ENCODE data around the gene LINGO1. TPM values are rescaled to one million over a fixed set of nuclear protein-coding genes. Genes with fewer than 3 reads are reported as not detected.

The LINGO1 gene, protein sequence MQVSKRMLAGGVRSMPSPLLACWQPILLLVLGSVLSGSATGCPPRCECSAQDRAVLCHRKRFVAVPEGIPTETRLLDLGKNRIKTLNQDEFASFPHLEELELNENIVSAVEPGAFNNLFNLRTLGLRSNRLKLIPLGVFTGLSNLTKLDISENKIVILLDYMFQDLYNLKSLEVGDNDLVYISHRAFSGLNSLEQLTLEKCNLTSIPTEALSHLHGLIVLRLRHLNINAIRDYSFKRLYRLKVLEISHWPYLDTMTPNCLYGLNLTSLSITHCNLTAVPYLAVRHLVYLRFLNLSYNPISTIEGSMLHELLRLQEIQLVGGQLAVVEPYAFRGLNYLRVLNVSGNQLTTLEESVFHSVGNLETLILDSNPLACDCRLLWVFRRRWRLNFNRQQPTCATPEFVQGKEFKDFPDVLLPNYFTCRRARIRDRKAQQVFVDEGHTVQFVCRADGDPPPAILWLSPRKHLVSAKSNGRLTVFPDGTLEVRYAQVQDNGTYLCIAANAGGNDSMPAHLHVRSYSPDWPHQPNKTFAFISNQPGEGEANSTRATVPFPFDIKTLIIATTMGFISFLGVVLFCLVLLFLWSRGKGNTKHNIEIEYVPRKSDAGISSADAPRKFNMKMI
- total RNA-seq = 1 to 10 TPM in 1 of 4 donors, under 1 TPM in 3; 0.49 to 1.1 (median 0.54) TPM

DNA sequence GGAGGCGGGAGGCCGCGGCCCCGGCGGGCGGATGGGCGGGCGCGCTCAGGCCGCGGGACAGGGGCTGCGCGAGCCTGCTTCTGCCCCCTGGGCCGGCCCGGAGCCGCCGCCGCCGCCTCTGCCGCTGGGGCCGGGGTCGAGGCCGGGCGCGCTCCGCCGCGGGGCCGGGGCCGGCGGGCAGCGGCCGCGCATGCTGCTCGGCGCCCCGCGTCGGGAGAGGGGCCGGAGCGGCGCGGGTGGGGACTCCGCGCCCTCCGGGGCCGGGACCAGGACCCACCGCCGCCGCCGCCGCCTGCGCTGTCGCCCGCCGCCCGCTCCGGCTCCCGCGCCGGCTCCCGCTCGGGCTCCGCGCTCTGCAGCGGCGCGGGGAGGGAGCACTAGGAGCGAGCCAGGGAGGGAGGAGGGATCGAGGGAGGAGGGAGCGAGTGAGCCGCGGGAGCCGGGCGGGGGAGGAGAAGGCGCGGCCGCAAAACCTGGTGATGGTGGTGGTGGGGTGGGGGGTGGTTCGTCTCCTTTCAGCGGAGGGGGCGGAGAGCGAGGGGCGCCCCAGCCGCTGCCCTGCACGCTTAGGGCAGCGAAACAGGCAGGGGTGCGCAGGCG, at the start of gene LINGO1:
Gene LINGO1 (minus strand): TSS at position 379 of the 600 bp plus-strand sequence. CDS start 597 bp downstream, outside the sequence.
- TF ChIP-seq, protein P1, sequence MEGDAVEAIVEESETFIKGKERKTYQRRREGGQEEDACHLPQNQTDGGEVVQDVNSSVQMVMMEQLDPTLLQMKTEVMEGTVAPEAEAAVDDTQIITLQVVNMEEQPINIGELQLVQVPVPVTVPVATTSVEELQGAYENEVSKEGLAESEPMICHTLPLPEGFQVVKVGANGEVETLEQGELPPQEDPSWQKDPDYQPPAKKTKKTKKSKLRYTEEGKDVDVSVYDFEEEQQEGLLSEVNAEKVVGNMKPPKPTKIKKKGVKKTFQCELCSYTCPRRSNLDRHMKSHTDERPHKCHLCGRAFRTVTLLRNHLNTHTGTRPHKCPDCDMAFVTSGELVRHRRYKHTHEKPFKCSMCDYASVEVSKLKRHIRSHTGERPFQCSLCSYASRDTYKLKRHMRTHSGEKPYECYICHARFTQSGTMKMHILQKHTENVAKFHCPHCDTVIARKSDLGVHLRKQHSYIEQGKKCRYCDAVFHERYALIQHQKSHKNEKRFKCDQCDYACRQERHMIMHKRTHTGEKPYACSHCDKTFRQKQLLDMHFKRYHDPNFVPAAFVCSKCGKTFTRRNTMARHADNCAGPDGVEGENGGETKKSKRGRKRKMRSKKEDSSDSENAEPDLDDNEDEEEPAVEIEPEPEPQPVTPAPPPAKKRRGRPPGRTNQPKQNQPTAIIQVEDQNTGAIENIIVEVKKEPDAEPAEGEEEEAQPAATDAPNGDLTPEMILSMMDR (IDR thresholded peaks at IDR 0.05; ENCODE audit: low read depth) = no peak

DNA sequence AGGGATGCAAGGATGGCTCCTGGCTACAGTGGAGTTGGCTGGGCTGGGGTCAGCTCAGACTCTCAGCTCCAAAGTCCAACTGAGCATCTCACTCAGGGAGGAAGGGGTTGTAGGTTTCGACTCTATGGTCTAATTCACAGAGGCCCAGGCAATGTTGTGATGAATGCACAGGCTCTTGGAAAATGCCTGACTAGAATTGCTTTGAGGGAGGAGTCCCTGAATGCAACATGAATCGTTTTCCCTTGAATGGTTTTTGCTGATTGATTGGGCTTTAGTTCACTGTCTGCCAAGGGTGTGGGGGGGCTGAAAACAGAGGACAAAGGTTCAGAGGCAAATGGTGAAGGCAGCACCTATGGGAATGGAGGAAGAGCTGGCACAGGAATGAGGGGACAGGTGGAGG, 48.6 kb upstream of the LINGO1 start:
- TF ChIP-seq, protein P1 (IDR thresholded peaks at IDR 0.05; ENCODE audit: low read depth) = no peak

DNA sequence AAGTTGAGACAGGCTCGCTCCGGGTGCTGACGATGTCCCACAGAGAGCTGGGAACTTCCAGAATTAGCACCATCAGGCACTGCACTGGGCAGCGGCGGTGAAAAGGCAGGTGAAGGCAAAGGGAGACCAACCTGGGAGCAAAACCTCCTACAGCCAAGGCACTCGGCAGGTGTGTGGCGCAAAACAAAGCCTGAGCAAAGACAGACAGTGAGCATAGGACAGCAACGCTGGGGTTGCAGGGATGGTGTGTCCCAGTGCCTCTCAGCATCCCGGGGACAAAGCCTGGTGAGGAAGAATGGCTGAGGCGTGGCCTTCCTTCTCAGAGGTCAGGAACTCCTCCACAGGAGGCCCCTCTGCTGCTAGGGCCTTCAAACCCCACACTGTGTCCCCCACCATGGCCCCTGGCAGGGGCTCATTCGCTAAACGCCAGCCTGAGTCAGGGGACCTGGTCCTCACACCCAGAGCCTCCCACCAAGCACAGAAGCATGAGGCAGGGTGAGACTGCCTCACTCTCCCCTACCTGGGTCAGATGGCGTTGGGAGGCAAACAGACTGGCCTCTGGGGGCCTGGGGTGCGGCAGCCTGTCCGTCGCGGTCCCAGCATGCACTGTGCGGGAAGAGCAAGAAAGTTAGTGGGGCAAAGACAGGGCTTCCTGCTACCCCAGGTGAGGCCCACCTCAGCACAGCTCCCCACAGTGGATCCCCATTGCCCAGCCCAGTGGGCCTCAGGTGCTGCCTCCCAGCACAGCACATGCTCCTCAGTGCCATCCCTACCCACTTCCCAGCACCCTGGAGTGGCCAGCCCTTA, 44.1 kb upstream of the LINGO1 start:
- TF ChIP-seq, protein P1 (IDR thresholded peaks at IDR 0.05; ENCODE audit: low read depth) = no peak

DNA sequence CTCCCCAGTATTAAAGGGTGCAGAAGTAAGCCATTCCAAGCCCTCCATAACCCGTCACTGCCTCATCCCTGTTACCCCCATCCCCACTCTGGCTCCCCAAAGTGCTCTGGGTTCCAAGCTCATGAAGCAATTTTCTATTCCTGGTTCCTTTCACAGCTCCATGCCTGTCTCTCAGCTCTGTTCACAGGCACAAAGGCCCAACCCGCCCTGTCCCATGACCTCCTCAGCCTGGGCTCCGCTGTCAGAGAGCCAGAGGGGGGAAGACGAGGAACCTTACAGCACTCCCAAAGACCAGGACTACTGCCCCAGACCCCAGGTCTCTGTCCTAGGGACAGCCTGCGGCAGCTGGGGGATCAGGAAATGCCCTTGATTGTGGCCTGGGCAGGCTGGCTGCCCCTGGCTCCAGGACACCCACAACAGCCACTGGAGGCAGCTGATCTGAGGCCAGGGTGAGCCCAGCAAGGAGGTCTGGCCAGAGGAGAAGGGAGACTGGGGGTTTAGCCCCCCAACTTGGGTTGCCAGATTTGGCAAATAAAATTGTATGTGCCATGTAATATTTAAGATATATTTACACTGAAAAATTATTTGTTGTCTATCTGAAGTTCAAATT, 43.2 kb upstream of the LINGO1 start:
- TF ChIP-seq, protein P1 (IDR thresholded peaks at IDR 0.05; ENCODE audit: low read depth) = no peak

DNA sequence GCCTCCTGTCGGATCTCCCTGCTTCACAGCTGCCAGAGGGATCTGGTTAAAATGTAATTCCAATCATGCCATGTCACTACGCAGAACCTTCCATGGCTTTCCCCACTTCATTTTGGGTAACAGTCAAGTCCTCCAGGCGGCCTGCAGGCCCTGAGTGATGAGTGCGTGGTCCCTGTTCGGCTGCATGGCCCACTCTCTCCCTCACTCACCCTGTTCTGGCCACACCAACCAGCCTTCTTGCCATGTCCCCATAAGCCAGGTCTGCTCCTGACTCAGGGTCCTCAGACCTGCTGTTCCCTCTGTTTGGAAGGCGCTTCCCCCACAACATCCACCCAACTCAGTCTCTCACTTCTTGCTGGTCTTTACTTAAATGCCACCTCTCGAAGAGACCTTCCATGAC, 41.6 kb upstream of the LINGO1 start:
- TF ChIP-seq, protein P1 (IDR thresholded peaks at IDR 0.05; ENCODE audit: low read depth) = no peak

DNA sequence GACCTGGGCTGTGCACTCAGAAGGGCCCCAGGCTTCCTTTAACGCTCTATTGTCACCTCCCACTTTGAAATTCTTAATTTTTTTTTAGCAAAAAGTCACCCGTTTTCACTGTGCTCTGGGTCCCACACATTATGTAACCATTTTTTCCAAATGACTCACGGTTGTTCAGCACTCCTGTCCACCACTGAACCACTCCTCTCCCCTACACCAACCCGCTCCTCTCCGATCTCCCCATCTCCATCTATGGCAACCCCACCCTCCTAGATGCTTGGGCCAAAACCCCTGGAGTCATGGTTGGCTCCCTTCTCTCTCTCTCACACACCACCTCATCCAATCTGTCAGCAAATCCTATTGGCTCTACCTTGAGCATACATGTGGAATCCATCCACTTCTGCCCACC, 41.2 kb upstream of the LINGO1 start:
- TF ChIP-seq, protein P1 (IDR thresholded peaks at IDR 0.05; ENCODE audit: low read depth) = no peak

Data from subcutaneous adipose tissue (tissue), 4 donors.